Measurements from ENCODE around the gene PANX2. TPM values are rescaled to one million over a fixed set of nuclear protein-coding genes. Genes with fewer than 3 reads are reported as not detected.
A peak's percentile ranks its signal among the peaks of the same experiment; 100 is the strongest.

PANX2 gene
- total and polyA plus RNA-seq, 2 of the 13 experiments (the other 11 are each of a cell fraction or from before 2014, with no cell fraction given) = 0.15 to 1.1 TPM

DNA sequence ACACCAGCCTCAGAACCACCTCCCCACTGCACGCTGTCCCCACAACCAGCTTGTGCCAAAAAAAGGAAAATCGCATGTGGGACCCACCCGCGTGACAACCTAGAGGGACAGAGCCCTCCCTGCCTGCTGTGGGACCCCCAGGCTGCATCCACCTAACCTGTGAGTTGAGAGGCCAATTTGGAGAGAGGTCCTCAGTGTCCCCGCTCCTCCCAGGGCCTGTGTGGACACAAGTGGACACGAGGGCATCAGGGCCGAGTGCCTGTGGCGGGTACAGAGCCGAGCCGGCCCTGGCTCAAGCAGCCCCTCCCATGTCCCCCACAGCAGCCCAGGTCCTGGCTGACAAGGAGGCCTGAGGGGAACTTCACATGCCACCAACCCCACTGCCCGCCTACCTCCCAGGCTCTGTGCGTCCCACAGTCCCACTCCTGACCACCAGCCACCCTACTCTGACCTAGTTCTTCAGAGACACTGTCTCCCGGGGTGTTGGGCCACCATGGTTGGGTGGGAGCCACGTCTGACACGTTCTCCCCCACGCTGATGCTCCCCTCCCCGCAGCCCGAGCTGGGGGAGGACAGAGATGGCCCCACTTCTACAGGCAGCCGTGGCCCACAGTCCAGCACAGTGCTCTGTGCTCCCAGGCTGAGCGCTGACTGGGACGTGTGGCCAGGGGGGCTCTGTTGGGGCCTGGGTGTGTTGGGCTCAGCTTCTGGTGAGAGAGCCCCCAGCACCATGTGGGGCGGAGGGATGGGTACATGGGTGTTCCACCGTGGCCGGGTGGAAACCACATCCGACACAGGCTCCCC lies 49.5 kb downstream of the PANX2 start (continued):
- TF ChIP-seq, protein P1, sequence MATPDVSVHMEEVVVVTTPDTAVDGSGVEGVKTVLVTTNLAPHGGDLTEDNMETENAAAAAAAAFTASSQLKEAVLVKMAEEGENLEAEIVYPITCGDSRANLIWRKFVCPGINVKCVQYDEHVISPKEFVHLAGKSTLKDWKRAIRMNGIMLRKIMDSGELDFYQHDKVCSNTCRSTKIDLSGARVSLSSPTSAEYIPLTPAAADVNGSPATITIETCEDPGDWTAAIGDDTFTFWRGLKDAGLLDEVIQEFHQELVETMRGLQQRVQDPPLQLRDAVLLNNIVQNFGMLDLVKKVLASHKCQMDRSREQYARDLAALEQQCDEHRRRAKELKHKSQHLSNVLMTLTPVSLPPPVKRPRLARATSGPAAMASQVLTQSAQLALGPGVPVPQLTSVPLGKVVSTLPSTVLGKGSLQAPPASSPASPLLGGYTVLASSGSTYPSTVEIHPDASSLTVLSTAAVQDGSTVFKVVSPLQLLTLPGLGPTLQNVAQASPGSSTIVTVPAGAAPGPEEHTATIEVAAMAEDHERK (CRISPR knock-in tag; IDR thresholded peaks at IDR 0.05; ENCODE audit: low read depth) = no peak
- TF ChIP-seq RBFOX2 (IDR thresholded peaks at IDR 0.05; ENCODE audit: low read depth, low read length) = 0 out of 2 replicates have a peak, but pooled peaks have one; percentile 24
- TF ChIP-seq MTF2 (CRISPR knock-in tag; IDR thresholded peaks at IDR 0.05; ENCODE audit: borderline replicate concordance) = no peak
- TF ChIP-seq PCBP2 (optimal IDR thresholded peaks at IDR 0.05; ENCODE audit: low read depth, low read length, poor library complexity, severe bottlenecking) = no peak
- no peak for TF ChIP-seq ZMAT3 (CRISPR knock-in tag; conservative IDR thresholded peaks at IDR 0.05)

DNA sequence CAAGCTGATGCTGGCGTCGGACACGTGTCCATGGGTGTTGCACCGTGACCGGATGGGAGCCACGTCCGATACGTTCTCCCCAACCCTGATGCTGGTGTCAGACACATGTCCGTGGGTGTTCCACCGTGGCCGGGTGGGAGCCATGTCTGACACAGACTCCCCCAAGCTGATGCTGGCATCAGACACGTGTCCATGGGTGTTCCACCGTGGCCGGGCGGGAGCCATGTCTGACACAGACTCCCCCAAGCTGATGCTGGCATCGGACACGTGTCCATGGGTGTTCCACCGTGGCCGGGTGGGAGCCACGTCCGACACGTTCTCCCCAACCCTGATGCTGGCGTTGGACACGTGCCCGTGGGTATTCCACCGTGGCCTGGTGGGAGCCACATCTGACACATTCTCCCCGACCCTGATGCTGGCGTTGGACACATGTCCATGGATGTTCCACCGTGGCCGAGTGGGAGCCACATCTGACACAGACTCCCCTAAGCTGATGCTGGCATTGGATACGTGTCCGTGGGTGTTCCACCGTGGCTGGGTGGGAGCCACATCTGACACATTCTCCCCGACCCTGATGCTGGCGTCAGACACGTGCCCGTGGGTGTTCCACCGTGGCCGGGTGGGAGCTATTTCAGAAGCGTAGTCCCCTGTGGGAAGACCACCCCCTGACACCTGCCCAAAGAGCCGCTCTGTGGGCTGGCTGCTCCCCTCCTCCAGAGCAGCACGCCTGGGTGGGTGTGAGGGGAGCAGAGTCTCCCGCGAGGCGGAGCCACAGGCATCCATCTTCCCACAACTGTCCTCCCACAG lies 50.3 kb downstream of the PANX2 start:
- ChIA-PET POLR2A (no interaction called here), CTCF (ENCODE audit: low intra/inter-chr PET ratio, low total read pairs) (no interaction called here)
- H3K9ac ChIP-seq (ENCODE audit: insufficient read depth, low read depth, low read length) = no peak overlapping the region
- no peaks in the 10 kb centered on the region for H4K20me1 ChIP-seq (ENCODE audit: insufficient read depth, low read length)
- WGBS (ENCODE audit: low lambda C conversion rate) = 98% methylated on average over 17 of the region's 45 CpGs
- H3K27me3 ChIP-seq (ENCODE audit: control insufficient read depth in 1 of 2, insufficient read depth in 2 of 2, low read length in 2 of 2) = no peaks in the 10 kb centered on the region
- DNase-seq (ENCODE audit: low spot score) = no peak
- H2AFZ ChIP-seq (ENCODE audit: low read length) = no peak overlapping the region
- H3K4me1 ChIP-seq (ENCODE audit: insufficient read depth, low read length) = peaks cover 9% of the 10 kb centered on the region
- peaks cover 22 to 64% of the 10 kb centered on the region in 2 experiments; a peak in 4 of 5 replicates for H3K36me3 ChIP-seq (replicated peaks in 1 of 2; ENCODE audit: control insufficient read depth in 1 of 2, insufficient read depth in 2 of 2, low read length in 2 of 2)
- no peaks in the 10 kb centered on the region for H3K79me2 ChIP-seq (ENCODE audit: insufficient read depth, low read length)
- BruUV-seq (replicated peaks) = no TSS peak
- intact Hi-C loops (cut with micrococcal nuclease; ENCODE audit: unreplicated experiment) = no loop called here
- H3K4me2 ChIP-seq (ENCODE audit: low read depth, low read length) = no peak overlapping the region
- no peak overlapping the region for H3K4me3 ChIP-seq (replicated peaks in 1 of 3; ENCODE audit: insufficient read depth in 1 of 3, low read depth in 2 of 3, low read length in 3 of 3)
- no peaks in the 10 kb centered on the region for H3K9me3 ChIP-seq (ENCODE audit: low read length)
- ATAC-seq = no peak
- no peak for FAIRE-seq
- TF ChIP-seq, protein P2, sequence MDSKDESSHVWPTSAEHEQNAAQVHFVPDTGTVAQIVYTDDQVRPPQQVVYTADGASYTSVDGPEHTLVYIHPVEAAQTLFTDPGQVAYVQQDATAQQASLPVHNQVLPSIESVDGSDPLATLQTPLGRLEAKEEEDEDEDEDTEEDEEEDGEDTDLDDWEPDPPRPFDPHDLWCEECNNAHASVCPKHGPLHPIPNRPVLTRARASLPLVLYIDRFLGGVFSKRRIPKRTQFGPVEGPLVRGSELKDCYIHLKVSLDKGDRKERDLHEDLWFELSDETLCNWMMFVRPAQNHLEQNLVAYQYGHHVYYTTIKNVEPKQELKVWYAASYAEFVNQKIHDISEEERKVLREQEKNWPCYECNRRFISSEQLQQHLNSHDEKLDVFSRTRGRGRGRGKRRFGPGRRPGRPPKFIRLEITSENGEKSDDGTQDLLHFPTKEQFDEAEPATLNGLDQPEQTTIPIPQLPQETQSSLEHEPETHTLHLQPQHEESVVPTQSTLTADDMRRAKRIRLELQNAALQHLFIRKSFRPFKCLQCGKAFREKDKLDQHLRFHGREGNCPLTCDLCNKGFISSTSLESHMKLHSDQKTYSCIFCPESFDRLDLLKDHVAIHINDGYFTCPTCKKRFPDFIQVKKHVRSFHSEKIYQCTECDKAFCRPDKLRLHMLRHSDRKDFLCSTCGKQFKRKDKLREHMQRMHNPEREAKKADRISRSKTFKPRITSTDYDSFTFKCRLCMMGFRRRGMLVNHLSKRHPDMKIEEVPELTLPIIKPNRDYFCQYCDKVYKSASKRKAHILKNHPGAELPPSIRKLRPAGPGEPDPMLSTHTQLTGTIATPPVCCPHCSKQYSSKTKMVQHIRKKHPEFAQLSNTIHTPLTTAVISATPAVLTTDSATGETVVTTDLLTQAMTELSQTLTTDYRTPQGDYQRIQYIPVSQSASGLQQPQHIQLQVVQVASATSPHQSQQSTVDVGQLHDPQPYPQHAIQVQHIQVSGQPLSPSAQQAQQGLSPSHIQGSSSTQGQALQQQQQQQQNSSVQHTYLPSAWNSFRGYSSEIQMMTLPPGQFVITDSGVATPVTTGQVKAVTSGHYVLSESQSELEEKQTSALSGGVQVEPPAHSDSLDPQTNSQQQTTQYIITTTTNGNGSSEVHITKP (CRISPR knock-in tag; IDR thresholded peaks at IDR 0.05; ENCODE audit: low read depth) = no peak
- no peak for TF ChIP-seq SRSF1 (optimal IDR thresholded peaks at IDR 0.05; ENCODE audit: low read depth, low read length)
- TF ChIP-seq RBM22 (optimal IDR thresholded peaks at IDR 0.05; ENCODE audit: low read length) = peak; percentile 0
- 0 out of 2 replicates have a peak, but pooled peaks have one; percentile 22 for TF ChIP-seq POLR2G (IDR thresholded peaks at IDR 0.05; ENCODE audit: low read depth, low read length)
- no peak overlapping the region for H3K27ac ChIP-seq (ENCODE audit: extremely low read length, insufficient read depth, low read length)
- in situ Hi-C loops (cut with HindIII; ENCODE audit: extremely low pct_ligation_motif_present, low pct_unique_long_range_greater_than_20kb) = no loop called here

Measured in HepG2 (cell line).